ENCODE results near the gene TMPRSS9.

DNA sequence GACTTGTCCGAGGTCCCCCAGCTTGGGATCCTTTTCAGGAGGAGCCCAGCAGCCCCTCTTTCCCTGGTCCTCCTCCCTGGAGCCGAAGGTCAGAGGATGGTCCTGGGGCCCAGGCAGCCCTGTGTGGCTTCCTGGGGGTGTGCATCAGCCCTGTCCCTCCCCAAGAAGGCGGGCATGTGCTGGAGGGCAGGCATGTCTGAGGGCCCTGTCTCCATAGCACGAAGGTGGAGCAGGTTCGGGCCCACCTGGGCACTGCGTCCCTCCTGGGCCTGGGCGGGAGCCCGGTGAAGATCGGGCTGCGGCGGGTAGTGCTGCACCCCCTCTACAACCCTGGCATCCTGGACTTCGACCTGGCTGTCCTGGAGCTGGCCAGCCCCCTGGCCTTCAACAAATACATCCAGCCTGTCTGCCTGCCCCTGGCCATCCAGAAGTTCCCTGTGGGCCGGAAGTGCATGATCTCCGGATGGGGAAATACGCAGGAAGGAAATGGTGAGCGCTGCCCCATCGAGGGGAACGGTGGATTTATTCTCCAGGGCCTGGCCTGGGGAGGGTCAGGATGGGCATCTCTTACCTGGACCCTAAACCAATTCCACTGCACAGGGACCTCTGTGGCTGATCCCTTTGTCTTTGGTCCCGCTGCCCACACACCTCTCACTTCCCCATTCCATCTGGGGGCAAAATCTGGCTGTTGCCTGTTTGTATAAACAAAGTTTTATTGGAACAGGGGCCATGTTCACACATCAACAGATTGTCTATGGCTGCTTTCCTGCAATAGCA, 56.4 kb downstream of the TMPRSS9 start:
- TF ChIP-seq, protein P1, sequence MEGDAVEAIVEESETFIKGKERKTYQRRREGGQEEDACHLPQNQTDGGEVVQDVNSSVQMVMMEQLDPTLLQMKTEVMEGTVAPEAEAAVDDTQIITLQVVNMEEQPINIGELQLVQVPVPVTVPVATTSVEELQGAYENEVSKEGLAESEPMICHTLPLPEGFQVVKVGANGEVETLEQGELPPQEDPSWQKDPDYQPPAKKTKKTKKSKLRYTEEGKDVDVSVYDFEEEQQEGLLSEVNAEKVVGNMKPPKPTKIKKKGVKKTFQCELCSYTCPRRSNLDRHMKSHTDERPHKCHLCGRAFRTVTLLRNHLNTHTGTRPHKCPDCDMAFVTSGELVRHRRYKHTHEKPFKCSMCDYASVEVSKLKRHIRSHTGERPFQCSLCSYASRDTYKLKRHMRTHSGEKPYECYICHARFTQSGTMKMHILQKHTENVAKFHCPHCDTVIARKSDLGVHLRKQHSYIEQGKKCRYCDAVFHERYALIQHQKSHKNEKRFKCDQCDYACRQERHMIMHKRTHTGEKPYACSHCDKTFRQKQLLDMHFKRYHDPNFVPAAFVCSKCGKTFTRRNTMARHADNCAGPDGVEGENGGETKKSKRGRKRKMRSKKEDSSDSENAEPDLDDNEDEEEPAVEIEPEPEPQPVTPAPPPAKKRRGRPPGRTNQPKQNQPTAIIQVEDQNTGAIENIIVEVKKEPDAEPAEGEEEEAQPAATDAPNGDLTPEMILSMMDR (IDR thresholded peaks at IDR 0.05) = no peak
- no peak for TF ChIP-seq POLR2AphosphoS5 (IDR thresholded peaks at IDR 0.05)
